ENCODE measurements around the gene PYCARD. TPM values are rescaled to one million over a fixed set of nuclear protein-coding genes. Genes with fewer than 3 reads are reported as not detected.
"Not testable (repeated sequence)": the region's sequence is repeated elsewhere in the genome, so short reads cannot be mapped to it uniquely, and the experiment has no call there.

Gene PYCARD
- total RNA-seq = 10 to 100 TPM; 13.6 to 14.6 TPM

GRCh38 chr16:31202414-31203375, at the start of gene PYCARD:
Gene PYCARD (minus strand): TSS chr16:31202760. CDS start chr16:31202690, 70 bp downstream.
- DNase-seq = peak; percentile 49
- H3K27me3 Mint-ChIP-seq = no peaks in the 10 kb centered on the region
- peaks cover 54% of the 10 kb centered on the region for H3K4me1 Mint-ChIP-seq (ENCODE audit: low read depth)
- H3K9me3 Mint-ChIP-seq = no peaks in the 10 kb centered on the region
- CTCF ChIA-PET = interaction anchor here (1.1 to 4.1 kb wide), 4 partner anchors 61 to 240 kb away, joined by 4 to 28 read pairs (median 14); partner anchors contain the start of gene ZNF843
- POLR2A ChIA-PET = interaction anchor here (0.6 to 3.8 kb wide), 8 partner anchors 9 to 179 kb away, joined by 3 to 30 read pairs (median 5); partner anchors contain the start of gene FUS
- H3K27ac Mint-ChIP-seq = peak within 1 kb of the TSS; percentile 69
- intact Hi-C loops (cut with micrococcal nuclease) = loop anchor here (5.0 kb wide), 2 partner anchors 150 to 240 kb away; partner anchors contain the start of gene ZNF843
- peak within 1 kb of the TSS; percentile 78 for H3K4me3 Mint-ChIP-seq
- peaks cover 13% of the 10 kb centered on the region for H3K36me3 Mint-ChIP-seq

- intact Hi-C loops (cut with micrococcal nuclease) = no loop called here
- no peak for DNase-seq
- Mint-ChIP-seq H3K36me3 (no peaks in the 10 kb centered on the region), H3K4me3 (no peak overlapping the region), H3K9me3 (no peaks in the 10 kb centered on the region), H3K4me1 (ENCODE audit: low read depth) (peaks cover 29% of the 10 kb centered on the region), H3K27ac (peak overlapping the region; percentile 59), H3K27me3 (peaks cover 2% of the 10 kb centered on the region)
- CTCF ChIA-PET = no interaction called here
- POLR2A ChIA-PET = no interaction called here
These were observed 48.9 kb upstream of the PYCARD start for GRCh38 chr16:31251435-31251834.

GRCh38 chr16:31250782-31251384, 48.3 kb upstream of the PYCARD start:
- no peak for DNase-seq
- H3K36me3 Mint-ChIP-seq = no peaks in the 10 kb centered on the region
- no peaks in the 10 kb centered on the region for H3K9me3 Mint-ChIP-seq
- intact Hi-C loops (cut with micrococcal nuclease) = no loop called here
- POLR2A ChIA-PET = no interaction called here
- CTCF ChIA-PET = no interaction called here
- peak overlapping the region; percentile 59 for H3K27ac Mint-ChIP-seq
- H3K4me1 Mint-ChIP-seq (ENCODE audit: low read depth) = peaks cover 29% of the 10 kb centered on the region
- no peak overlapping the region for H3K4me3 Mint-ChIP-seq
- peaks cover 2% of the 10 kb centered on the region for H3K27me3 Mint-ChIP-seq

GRCh38 chr16:31248344-31248743, 45.8 kb upstream of the PYCARD start:
- Mint-ChIP-seq H3K4me3 (no peak overlapping the region), H3K9me3 (no peaks in the 10 kb centered on the region), H3K4me1 (ENCODE audit: low read depth) (peaks cover 20% of the 10 kb centered on the region), H3K27ac (no peak overlapping the region), H3K27me3 (peaks cover 2% of the 10 kb centered on the region), H3K36me3 (no peaks in the 10 kb centered on the region)
- ChIA-PET POLR2A (no interaction called here), CTCF (interaction anchor here (1.0 to 1.3 kb wide), 3 partner anchors 13 to 212 kb away, joined by 3 to 4 read pairs (median 3); no protein-coding TSS in a partner anchor)
- DNase-seq = no peak
- intact Hi-C loops (cut with micrococcal nuclease) = no loop called here

- Mint-ChIP-seq H3K36me3 (no peaks in the 10 kb centered on the region), H3K27ac (no peak overlapping the region), H3K27me3 (peaks cover 2% of the 10 kb centered on the region), H3K9me3 (no peaks in the 10 kb centered on the region), H3K4me1 (ENCODE audit: low read depth) (peaks cover 8% of the 10 kb centered on the region), H3K4me3 (no peak overlapping the region)
- intact Hi-C loops (cut with micrococcal nuclease) = no loop called here
- ChIA-PET CTCF (no interaction called here), POLR2A (no interaction called here)
- DNase-seq = no peak
These were observed 43.7 kb upstream of the PYCARD start for GRCh38 chr16:31246296-31246695.

GRCh38 chr16:31245598-31245997, 43.0 kb upstream of the PYCARD start:
- H3K4me3 Mint-ChIP-seq; CTCF ChIA-PET; H3K36me3 Mint-ChIP-seq; H3K4me1 Mint-ChIP-seq (ENCODE audit: low read depth); intact Hi-C loops (cut with micrococcal nuclease); H3K27me3 Mint-ChIP-seq; H3K27ac Mint-ChIP-seq; DNase-seq; H3K9me3 Mint-ChIP-seq; POLR2A ChIA-PET: not testable (repeated sequence)

- ChIA-PET POLR2A (no interaction called here), CTCF (no interaction called here)
- Mint-ChIP-seq H3K36me3 (no peaks in the 10 kb centered on the region), H3K27me3 (peaks cover 2% of the 10 kb centered on the region), H3K9me3 (no peaks in the 10 kb centered on the region), H3K27ac (no peak overlapping the region), H3K4me1 (ENCODE audit: low read depth) (no peaks in the 10 kb centered on the region), H3K4me3 (no peak overlapping the region)
- no peak for DNase-seq
- intact Hi-C loops (cut with micrococcal nuclease) = no loop called here
These were observed 41.4 kb upstream of the PYCARD start for GRCh38 chr16:31243734-31244670.

GRCh38 chr16:31242206-31242605, 39.6 kb upstream of the PYCARD start:
- intact Hi-C loops (cut with micrococcal nuclease) = no loop called here
- H3K4me1 Mint-ChIP-seq (ENCODE audit: low read depth) = no peaks in the 10 kb centered on the region
- no peaks in the 10 kb centered on the region for H3K27me3 Mint-ChIP-seq
- no peaks in the 10 kb centered on the region for H3K36me3 Mint-ChIP-seq
- DNase-seq = no peak
- ChIA-PET CTCF (no interaction called here), POLR2A (no interaction called here)
- no peak overlapping the region for H3K27ac Mint-ChIP-seq
- H3K9me3 Mint-ChIP-seq = no peaks in the 10 kb centered on the region
- H3K4me3 Mint-ChIP-seq = no peak overlapping the region

GRCh38 chr16:31238041-31238440, 35.5 kb upstream of the PYCARD start:
- DNase-seq = no peak
- Mint-ChIP-seq H3K4me1 (ENCODE audit: low read depth) (no peaks in the 10 kb centered on the region), H3K9me3 (no peaks in the 10 kb centered on the region), H3K4me3 (no peak overlapping the region), H3K27me3 (no peaks in the 10 kb centered on the region), H3K27ac (no peak overlapping the region), H3K36me3 (no peaks in the 10 kb centered on the region)
- intact Hi-C loops (cut with micrococcal nuclease) = no loop called here
- ChIA-PET POLR2A (no interaction called here), CTCF (no interaction called here)

GRCh38 chr16:31229501-31229900, 26.9 kb upstream of the PYCARD start:
- H3K9me3 Mint-ChIP-seq = no peaks in the 10 kb centered on the region
- no peaks in the 10 kb centered on the region for H3K4me1 Mint-ChIP-seq (ENCODE audit: low read depth)
- no peak for DNase-seq
- H3K27me3 Mint-ChIP-seq = no peaks in the 10 kb centered on the region
- POLR2A ChIA-PET = no interaction called here
- no peak overlapping the region for H3K4me3 Mint-ChIP-seq
- intact Hi-C loops (cut with micrococcal nuclease) = no loop called here
- CTCF ChIA-PET = no interaction called here
- H3K36me3 Mint-ChIP-seq = no peaks in the 10 kb centered on the region
- no peak overlapping the region for H3K27ac Mint-ChIP-seq

- intact Hi-C loops (cut with micrococcal nuclease) = no loop called here
- H3K4me3 Mint-ChIP-seq = no peak overlapping the region
These were observed 25.6 kb upstream of the PYCARD start for GRCh38 chr16:31228206-31228605.

GRCh38 chr16:31225193-31225592, 22.6 kb upstream of the PYCARD start:
- Mint-ChIP-seq H3K27ac (no peak overlapping the region), H3K4me3 (no peak overlapping the region), H3K4me1 (ENCODE audit: low read depth) (no peaks in the 10 kb centered on the region), H3K9me3 (no peaks in the 10 kb centered on the region), H3K27me3 (peaks cover 6% of the 10 kb centered on the region), H3K36me3 (no peaks in the 10 kb centered on the region)
- intact Hi-C loops (cut with micrococcal nuclease) = no loop called here
- POLR2A ChIA-PET = no interaction called here
- CTCF ChIA-PET = no interaction called here
- DNase-seq = no peak

More at GRCh38 chr16:31228206-31228605, 25.6 kb upstream of the PYCARD start:
- DNase-seq = no peak
- H3K36me3 Mint-ChIP-seq = no peaks in the 10 kb centered on the region
- no peak overlapping the region for H3K27ac Mint-ChIP-seq
- no peaks in the 10 kb centered on the region for H3K9me3 Mint-ChIP-seq
- ChIA-PET CTCF (no interaction called here), POLR2A (no interaction called here)
- H3K27me3 Mint-ChIP-seq = no peaks in the 10 kb centered on the region
- no peaks in the 10 kb centered on the region for H3K4me1 Mint-ChIP-seq (ENCODE audit: low read depth)
